HG03575 (cell line): ENCODE measurements around the gene RASGRP3.

Experiments
- ATAC-seq: cut with Tn5 transposase; IDR thresholded peaks from one replicate; pipeline ENCODE4 v1.9.1; 2021; ENCODE audit not compliant: unreplicated experiment, insufficient number of reproducible peaks, low FRiP score; ENCODE audit errors: extremely low read depth

RASGRP3 gene

GRCh38 chr2:33512112-33512511, 35.7 kb downstream of the RASGRP3 start:
- ATAC-seq: no peak

- ATAC-seq: no peak
These were observed 37.0 kb downstream of the RASGRP3 start for GRCh38 chr2:33513480-33513879.

GRCh38 chr2:33516456-33516995, 40.1 kb downstream of the RASGRP3 start:
- ATAC-seq: no peak

- ATAC-seq: no peak
These were observed 41.8 kb downstream of the RASGRP3 start for GRCh38 chr2:33518200-33518599.

- no peak for ATAC-seq
These were observed 42.5 kb downstream of the RASGRP3 start for GRCh38 chr2:33518929-33519328.

- no peak for ATAC-seq
These were observed 45.4 kb downstream of the RASGRP3 start for GRCh38 chr2:33521791-33522281.

- no peak for ATAC-seq
These were observed 46.1 kb downstream of the RASGRP3 start for GRCh38 chr2:33522576-33522975.

GRCh38 chr2:33525666-33526065, 49.2 kb downstream of the RASGRP3 start:
- ATAC-seq: no peak

- no peak for ATAC-seq
These were observed 49.7 kb downstream of the RASGRP3 start for GRCh38 chr2:33526132-33526531.

- ATAC-seq: no peak
These were observed 50.5 kb downstream of the RASGRP3 start for GRCh38 chr2:33526921-33527320.

- no peak for ATAC-seq
These were observed 52.0 kb downstream of the RASGRP3 start for GRCh38 chr2:33528441-33528950.

- no peak for ATAC-seq
These were observed 53.5 kb downstream of the RASGRP3 start for GRCh38 chr2:33529771-33530481.

- ATAC-seq: no peak
These were observed 54.5 kb downstream of the RASGRP3 start for GRCh38 chr2:33530690-33531548.

GRCh38 chr2:33531549-33532059, 55.2 kb downstream of the RASGRP3 start:
- ATAC-seq: no peak

GRCh38 chr2:33532146-33532545, 55.7 kb downstream of the RASGRP3 start:
- ATAC-seq: no peak

GRCh38 chr2:33532966-33533365, 56.5 kb downstream of the RASGRP3 start:
- no peak for ATAC-seq

- no peak for ATAC-seq
These were observed 59.0 kb downstream of the RASGRP3 start for GRCh38 chr2:33535421-33535820.

GRCh38 chr2:33541243-33541642, 64.8 kb downstream of the RASGRP3 start:
- no peak for ATAC-seq

GRCh38 chr2:33550206-33550605, 73.8 kb downstream of the RASGRP3 start:
- ATAC-seq: no peak
